ENCODE data around the gene RSPH6A.

GRCh38 chr19:45793876-45794275 lies 21.2 kb downstream of the RSPH6A start:
- TF ChIP-seq POLR2A (IDR thresholded peaks at IDR 0.05; ENCODE audit: low read depth, low read length), result no peak
- no peak for TF ChIP-seq TAF1 (IDR thresholded peaks at IDR 0.05; ENCODE audit: borderline replicate concordance, low read depth, low read length)
- no peak for TF ChIP-seq POLR2AphosphoS5 (IDR thresholded peaks at IDR 0.05; ENCODE audit: low read depth, low read length)

Measured in GM12892 (cell line).